Neuron (in vitro differentiated cells): ENCODE results near the gene HPX.

Source experiments
- H2AFZ ChIP-seq: one replicate; pipeline ENCODE4 v1.6.1; 2013; ENCODE audit warnings: low read depth, mild to moderate bottlenecking, inconsistent platforms, low read length, moderate library complexity
- H3K27me3 ChIP-seq: one replicate; pipeline ENCODE4 v1.6.1; 2013; ENCODE audit warnings: low read length; ENCODE audit not compliant: insufficient read depth
- H3K36me3 ChIP-seq: one replicate; pipeline ENCODE4 v1.6.1; 2013; ENCODE audit warnings: low read length; ENCODE audit not compliant: insufficient read depth
- H3K4me1 ChIP-seq: one replicate; pipeline ENCODE4 v1.6.1; 2013; ENCODE audit warnings: low read length; ENCODE audit not compliant: insufficient read depth
- H3K4me3 ChIP-seq: 2 replicates; pipeline ENCODE4 v1.5.1; 2013; ENCODE audit warnings: mild to moderate bottlenecking, low read length, moderate library complexity
- H3K9me3 ChIP-seq: one replicate; pipeline ENCODE4 v1.6.1; 2013; ENCODE audit warnings: low read length

HPX gene

DNA sequence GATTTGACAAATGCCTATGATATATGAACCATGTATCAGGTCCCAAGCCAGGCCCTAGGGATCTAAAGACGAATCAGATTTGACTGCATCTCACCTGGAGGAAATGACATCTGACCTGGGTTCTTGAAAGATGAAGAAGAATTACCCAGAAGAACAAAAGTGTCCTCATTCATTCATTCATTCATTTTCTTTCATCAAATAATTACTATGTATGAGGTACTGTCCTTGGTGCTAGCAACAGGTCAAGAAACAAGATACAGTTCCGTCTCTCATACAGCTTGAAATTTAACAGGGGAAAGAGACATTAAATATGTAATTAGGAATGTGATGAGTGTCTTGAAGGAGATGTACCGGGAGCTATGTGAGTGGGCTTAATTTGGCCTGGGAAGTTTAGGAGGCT lies 20.1 kb downstream of the HPX start:
- peaks cover 21% of the 10 kb centered on the region for H3K4me1 ChIP-seq
- H3K36me3 ChIP-seq, result no peaks in the 10 kb centered on the region
- H3K27me3 ChIP-seq, result no peaks in the 10 kb centered on the region

DNA sequence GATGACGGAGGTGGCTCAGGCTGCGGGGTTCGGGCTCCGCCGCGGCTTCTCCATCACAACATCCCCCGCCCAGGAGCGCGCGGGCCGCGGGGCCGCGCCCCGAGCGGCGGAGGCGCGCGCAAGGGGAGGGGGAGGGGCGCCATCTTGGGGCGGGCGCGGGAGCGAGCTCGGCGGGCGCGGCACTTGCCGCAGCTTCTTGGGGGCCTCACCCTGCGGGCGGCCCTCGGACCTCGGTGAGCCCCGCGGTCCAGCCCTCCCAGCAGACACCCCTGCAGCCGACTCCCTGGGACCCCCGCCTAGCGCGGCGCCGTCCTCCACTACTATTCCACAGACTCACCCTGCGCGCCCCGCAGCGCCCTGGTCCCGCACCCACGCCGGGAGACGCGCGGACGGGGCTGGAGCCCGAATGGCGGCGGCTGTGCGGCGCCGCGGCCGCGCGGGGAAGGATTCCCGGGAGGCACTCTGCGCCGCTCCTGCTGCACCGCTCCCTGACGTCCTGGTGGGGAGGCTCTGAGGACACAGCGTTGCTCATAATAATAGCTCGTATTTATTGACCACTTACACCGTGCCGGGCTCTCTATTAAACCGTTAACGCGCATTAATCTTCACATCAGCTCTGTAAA lies 21.7 kb downstream of the HPX start, which contains the start of gene APBB1:
Gene APBB1, minus strand, starts transcription at position 86 of the 623 bp plus-strand sequence. CDS start 7,747 bp downstream, outside the sequence.
- H3K36me3 ChIP-seq, result peaks cover 12% of the 10 kb centered on the region
- peak within 1 kb of the TSS; percentile 97 for H2AFZ ChIP-seq
- H3K4me3 ChIP-seq, result peak within 1 kb of the TSS; percentile 89
- peaks cover 21% of the 10 kb centered on the region for H3K4me1 ChIP-seq
- H3K9me3 ChIP-seq, result no peaks in the 10 kb centered on the region
- no peaks in the 10 kb centered on the region for H3K27me3 ChIP-seq

More for the DNA sequence above, 20.1 kb downstream of the HPX start:
- Histone ChIP-seq H3K9me3 (no peaks in the 10 kb centered on the region), H3K4me3 (no peak overlapping the region), H2AFZ (no peak overlapping the region)

DNA sequence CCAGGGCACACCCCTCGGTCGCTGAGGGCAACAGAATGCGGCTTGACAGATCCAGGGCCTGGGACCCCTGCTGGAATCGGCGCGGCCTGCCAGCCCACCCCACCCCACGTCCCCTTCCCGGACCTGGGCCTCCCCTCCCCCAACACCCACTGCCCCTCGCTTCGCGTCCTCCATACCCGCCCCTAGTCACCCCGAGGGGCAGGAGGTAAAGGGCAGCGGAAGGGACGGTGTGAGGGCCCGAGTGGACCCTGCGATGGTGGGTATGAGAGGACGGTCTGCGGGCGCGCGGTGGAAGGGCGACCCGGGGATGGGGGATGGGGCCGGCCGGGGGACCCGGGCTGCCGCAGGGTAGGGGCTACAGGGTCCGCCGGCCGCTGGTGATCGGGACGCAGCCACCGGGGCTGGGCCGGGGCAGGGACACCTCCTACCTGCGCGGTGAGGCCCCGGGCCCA lies 22.2 kb downstream of the HPX start:
- peaks cover 21% of the 10 kb centered on the region for H3K4me1 ChIP-seq
- H2AFZ ChIP-seq, result peak overlapping the region; percentile 97
- peak overlapping the region; percentile 89 for H3K4me3 ChIP-seq
- H3K36me3 ChIP-seq, result peaks cover 12% of the 10 kb centered on the region
- H3K9me3 ChIP-seq, result no peaks in the 10 kb centered on the region
- H3K27me3 ChIP-seq, result no peaks in the 10 kb centered on the region

DNA sequence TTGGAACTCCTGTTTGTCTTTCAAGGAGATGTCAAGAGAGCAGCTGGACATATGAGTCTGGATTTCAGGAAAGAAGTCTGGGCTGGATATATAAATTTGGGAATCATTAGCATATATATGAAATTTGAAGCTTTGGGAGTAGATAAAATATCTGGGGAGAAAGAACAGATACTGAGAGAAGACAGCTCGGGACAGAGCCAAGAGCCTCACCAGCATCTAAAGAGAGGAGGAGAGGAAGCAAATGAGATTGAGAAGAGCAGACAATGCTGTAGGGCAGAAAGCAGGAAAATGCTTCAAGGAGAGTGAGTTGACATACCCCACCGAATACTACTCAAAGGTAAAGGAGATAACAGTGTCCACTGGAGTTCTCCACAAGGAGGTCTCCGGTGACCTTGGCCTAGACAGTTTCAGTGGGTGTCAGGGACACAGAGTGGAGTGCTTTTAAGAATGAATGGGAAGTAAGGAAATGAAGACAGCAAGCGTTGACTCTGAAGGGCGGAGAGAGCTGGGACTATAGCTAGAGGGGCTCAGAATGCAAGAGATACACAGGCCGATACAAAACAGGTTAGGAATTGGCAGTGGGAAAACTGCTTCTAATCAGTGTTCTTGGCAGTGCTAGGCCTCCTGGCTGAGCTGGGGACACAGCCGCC lies 22.8 kb downstream of the HPX start:
- Histone ChIP-seq H3K36me3 (peaks cover 12% of the 10 kb centered on the region), H3K9me3 (no peaks in the 10 kb centered on the region), H2AFZ (no peak overlapping the region), H3K27me3 (no peaks in the 10 kb centered on the region), H3K4me1 (peaks cover 21% of the 10 kb centered on the region), H3K4me3 (peak overlapping the region; percentile 89)

DNA sequence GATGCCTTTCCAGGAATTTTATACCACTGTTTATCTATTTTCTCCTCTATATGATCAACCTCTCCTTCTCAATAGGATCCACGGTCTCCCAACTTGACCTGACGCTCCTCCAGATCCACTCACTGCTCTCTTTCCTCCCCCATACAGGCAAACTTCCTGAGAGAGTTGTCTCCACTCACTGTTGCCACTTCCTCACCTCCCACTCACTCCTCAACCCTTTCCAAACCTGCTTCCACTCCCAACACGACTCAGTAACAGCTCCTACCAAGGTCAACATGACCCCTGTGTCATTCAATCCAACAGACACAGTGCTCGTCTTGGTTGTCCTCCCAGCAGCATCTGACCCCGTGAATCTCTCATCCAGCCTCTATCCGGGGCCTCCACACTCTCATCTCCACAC lies 25.0 kb downstream of the HPX start:
- H3K4me3 ChIP-seq, result no peak overlapping the region
- no peaks in the 10 kb centered on the region for H3K9me3 ChIP-seq
- no peaks in the 10 kb centered on the region for H3K27me3 ChIP-seq
- no peak overlapping the region for H2AFZ ChIP-seq
- peaks cover 21% of the 10 kb centered on the region for H3K4me1 ChIP-seq
- peaks cover 22% of the 10 kb centered on the region for H3K36me3 ChIP-seq

DNA sequence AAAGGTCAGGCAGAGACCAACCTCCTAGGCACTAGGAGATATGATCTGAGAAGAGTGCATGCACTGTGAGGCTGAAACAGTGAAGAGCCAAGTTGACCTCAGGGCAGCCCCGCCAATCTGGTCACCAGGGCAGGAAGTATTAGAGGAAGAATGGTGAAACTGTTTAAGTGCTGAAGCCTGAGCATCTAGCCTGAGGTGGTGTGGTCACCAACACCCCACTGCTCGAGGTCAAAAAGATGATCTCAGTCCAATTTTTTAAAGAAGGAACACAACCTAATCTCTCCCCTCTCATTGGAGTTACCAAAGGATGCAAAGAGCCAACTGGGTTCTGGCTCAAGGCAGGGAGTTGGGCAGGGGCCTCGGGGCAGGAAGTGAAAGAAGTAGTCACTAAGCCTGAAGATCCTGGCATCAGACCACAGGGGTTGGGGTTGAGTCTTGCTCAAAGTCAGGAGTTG lies 25.9 kb downstream of the HPX start:
- no peaks in the 10 kb centered on the region for H3K27me3 ChIP-seq
- H3K9me3 ChIP-seq, result no peaks in the 10 kb centered on the region
- H2AFZ ChIP-seq, result no peak overlapping the region
- H3K4me3 ChIP-seq, result no peak overlapping the region
- H3K4me1 ChIP-seq, result peaks cover 17% of the 10 kb centered on the region
- peaks cover 31% of the 10 kb centered on the region for H3K36me3 ChIP-seq

DNA sequence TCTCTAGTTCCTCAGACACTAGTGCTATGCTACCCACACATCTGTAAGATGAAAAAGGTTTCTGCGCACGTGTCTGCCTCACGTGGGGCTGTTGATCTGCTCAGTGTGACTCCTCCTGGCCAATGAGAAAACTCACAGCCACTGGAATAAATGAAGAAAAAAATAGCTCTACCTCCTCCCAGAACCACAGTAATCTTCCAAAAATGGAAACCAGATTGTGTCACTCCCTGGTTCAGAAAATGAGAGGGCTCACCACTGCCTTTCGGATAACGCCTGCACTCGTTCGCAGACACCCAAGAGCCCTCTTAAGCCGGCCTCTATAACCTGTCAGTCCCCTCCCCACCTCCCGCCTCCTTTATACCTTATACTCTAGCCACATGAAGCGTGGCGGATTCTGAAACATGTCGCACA lies 27.0 kb downstream of the HPX start:
- no peak overlapping the region for H3K4me3 ChIP-seq
- no peaks in the 10 kb centered on the region for H3K9me3 ChIP-seq
- peaks cover 12% of the 10 kb centered on the region for H3K4me1 ChIP-seq
- H3K27me3 ChIP-seq, result no peaks in the 10 kb centered on the region
- H2AFZ ChIP-seq, result no peak overlapping the region
- peaks cover 39% of the 10 kb centered on the region for H3K36me3 ChIP-seq

DNA sequence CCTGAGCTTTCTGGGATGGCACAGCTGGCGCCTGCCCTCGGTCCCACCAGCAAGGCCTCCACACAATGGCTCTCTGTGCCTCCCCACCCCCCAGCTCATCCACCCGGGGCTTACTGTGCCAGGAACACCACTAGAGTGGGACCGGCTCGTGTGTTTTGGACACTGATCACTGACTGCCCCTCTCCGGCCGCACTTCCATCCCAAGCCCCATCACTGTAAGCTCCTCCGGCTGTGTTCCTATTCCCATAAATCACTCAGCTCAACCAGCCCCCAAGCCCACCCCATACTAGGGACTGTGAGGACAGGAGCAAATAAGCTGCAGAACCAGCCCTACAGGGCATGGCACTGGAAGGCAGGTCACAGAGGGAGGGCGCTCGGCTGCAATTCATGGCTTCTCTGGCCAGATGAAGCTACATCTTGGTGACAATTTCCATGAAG lies 29.2 kb downstream of the HPX start:
- H3K9me3 ChIP-seq, result no peaks in the 10 kb centered on the region
- H2AFZ ChIP-seq, result no peak overlapping the region
- peaks cover 39% of the 10 kb centered on the region for H3K36me3 ChIP-seq
- no peak overlapping the region for H3K4me3 ChIP-seq
- no peaks in the 10 kb centered on the region for H3K27me3 ChIP-seq
- H3K4me1 ChIP-seq, result peaks cover 7% of the 10 kb centered on the region

DNA sequence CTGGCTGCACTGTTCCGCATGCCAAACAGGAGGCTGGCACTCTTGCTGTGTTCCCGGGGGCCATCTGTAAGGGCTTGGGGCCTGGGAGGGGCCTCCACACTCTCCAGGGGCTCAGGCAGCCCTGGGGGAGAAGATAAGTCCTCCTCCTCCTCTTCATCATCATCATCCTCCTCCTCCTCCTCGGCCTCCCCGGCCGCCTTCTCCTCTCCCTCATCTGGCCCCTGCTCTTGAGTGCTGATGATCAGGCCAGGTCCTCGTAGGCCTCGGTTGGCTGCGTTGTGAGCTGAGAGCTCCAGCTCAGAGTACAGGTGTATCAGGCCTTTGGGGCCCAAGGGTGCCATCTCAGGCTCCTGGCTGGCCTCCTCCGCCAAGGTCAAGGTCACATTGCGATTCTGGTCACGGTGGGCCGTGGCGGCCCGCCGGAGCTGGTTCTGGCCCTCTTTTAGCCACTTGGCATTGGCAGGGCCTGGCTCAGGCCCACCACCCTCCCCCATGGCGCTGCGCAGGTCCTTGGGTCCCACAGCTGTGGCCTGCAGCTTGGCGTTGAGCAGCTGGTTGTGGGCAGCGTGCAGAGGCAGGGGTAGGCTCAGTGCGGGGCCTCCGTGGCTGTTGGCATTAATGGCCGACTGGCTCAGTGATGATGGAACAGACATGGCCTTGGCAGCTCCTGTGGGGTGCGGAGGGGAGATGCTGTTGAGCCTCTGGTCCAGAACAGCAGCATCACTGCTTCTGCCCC lies 29.9 kb downstream of the HPX start:
- no peaks in the 10 kb centered on the region for H3K27me3 ChIP-seq
- no peak overlapping the region for H3K4me3 ChIP-seq
- H3K4me1 ChIP-seq, result peaks cover 13% of the 10 kb centered on the region
- no peaks in the 10 kb centered on the region for H3K9me3 ChIP-seq
- no peak overlapping the region for H2AFZ ChIP-seq
- H3K36me3 ChIP-seq, result peaks cover 39% of the 10 kb centered on the region

DNA sequence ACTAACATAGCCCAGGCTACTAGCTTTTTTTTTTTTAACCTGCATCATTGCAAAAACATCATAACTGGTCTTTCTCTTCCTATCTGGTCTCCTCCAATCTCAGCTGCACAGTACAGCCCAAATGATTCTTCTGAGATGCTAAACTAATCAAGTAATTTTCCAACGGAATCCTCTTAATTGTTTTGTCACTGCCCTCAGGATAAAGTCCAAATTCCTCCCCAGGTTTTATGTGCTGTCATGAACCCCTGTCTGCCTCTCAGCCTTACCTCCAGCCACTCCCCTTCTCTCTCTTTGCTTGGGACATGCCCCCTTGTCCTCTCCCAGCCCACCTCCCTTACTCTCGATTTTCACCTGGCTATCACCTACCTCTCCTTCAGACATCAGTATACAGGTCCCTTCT lies 34.4 kb downstream of the HPX start:
- Histone ChIP-seq H3K4me3 (no peak overlapping the region), H2AFZ (no peak overlapping the region), H3K36me3 (peaks cover 43% of the 10 kb centered on the region), H3K27me3 (no peaks in the 10 kb centered on the region), H3K9me3 (no peaks in the 10 kb centered on the region), H3K4me1 (peaks cover 35% of the 10 kb centered on the region)

DNA sequence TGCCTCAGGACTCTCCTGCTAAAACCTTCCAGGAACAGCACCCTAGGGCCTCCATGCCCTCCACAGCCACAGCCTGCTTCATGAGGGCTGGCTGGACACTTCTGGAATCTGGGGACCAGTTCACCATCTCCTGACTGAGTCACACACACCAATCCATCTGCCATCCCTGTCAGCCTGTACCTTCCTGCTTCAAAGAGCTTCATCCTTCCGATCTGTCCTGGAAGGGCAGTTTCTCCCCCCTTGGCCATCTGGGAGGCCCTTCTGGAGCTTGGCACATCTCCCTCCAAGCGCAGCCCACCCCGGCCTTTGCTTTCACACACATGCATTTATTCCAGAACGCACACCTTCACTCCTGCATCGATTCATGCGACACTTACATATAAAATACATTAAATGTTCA lies 34.9 kb downstream of the HPX start:
- Histone ChIP-seq H3K27me3 (no peaks in the 10 kb centered on the region), H3K4me3 (no peak overlapping the region), H3K4me1 (peaks cover 35% of the 10 kb centered on the region)

DNA sequence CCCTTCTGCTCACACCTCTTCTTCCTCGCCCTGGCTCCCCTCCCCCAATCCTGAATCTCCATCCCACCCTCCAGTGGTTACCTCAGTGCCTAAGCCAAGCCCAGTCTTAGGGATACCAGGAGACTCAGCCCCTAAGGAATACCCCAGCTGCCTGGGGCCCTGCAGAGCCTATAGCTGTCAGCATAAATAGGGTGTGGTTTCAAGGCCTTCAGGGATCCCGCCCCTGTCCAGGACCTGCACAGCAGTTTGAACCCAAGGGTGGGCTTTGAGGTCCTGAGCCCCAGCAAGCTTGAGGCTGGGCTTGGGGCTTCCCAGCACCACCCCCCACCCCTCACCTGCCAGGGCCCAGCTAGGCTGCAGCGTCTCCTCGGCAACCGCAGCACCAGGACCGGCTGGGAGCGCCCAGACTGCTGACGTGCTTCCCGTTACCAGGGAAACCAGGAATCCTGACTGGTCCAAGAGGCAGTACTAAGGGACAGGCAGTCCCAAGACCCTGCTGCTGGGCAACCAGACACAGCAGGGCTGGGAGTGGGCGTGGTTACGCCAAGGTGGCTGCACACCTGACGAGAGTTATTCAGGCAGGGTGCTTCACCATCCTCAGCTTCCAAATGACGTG lies 35.6 kb downstream of the HPX start:
- Histone ChIP-seq H3K4me3 (no peak overlapping the region), H3K36me3 (peaks cover 42% of the 10 kb centered on the region), H3K27me3 (no peaks in the 10 kb centered on the region)

More for the DNA sequence above, 34.9 kb downstream of the HPX start:
- Histone ChIP-seq H3K36me3 (peaks cover 43% of the 10 kb centered on the region), H2AFZ (no peak overlapping the region), H3K9me3 (no peaks in the 10 kb centered on the region)

More for the DNA sequence above, 35.6 kb downstream of the HPX start:
- Histone ChIP-seq H3K9me3 (no peaks in the 10 kb centered on the region), H2AFZ (no peak overlapping the region), H3K4me1 (peaks cover 35% of the 10 kb centered on the region)
